Prostate gland (tissue), 2 donors: ENCODE data around the gene SOAT2. TPM values are rescaled to one million over a fixed set of nuclear protein-coding genes. Genes with fewer than 3 reads are reported as not detected.

Experiments used
- DNase-seq: peaks from one replicate; pipeline ENCODE4 v3.0.0-alpha.2; 2019; ENCODE audit warnings: low spot score
- H3K27ac ChIP-seq, 2 donors: fragments of 200-600 bp; sonication (generic); 2 replicates each; pipeline ENCODE4 v1.5.1; 2017 to 2019
- H3K27me3 ChIP-seq: fragments of 200-600 bp; sonication (generic); replicated peaks from 2 replicates; pipeline ENCODE4 v1.5.1; 2019; ENCODE audit not compliant: insufficient read depth
- H3K36me3 ChIP-seq, 2 donors: fragments of 200-600 bp; sonication (generic); 1 replicate in 1 of 2; 2 replicates in 1 of 2; pipeline versions ENCODE4 v1.5.1 to v1.8.1; 2017 to 2019
- H3K4me1 ChIP-seq: fragments of 200-600 bp; sonication (generic); replicated peaks from 2 replicates; pipeline ENCODE4 v1.5.1; 2019
- H3K4me3 ChIP-seq, 2 donors: fragments of 200-600 bp; sonication (generic); 2 replicates each; pipeline ENCODE4 v1.5.1; 2017 to 2019
- H3K9me3 ChIP-seq: fragments of 200-600 bp; sonication (generic); 2 replicates; pipeline ENCODE4 v1.5.1; 2017
- POLR2A ChIP-seq: fragments of 450-650 bp; IDR thresholded peaks from one replicate; pipeline ENCODE4 v1.6.1; 2016; ENCODE audit warnings: antibody characterized with exemption, mild to moderate bottlenecking
- POLR2AphosphoS5 ChIP-seq: sonication (generic); formaldehyde crosslinking; IDR thresholded peaks from one replicate; pipeline ENCODE4 v1.6.1; 2017; ENCODE audit warnings: antibody characterized with exemption
- WGBS: methylation state at CpG from one replicate; pipeline ENCODE4 v1.1.5; 2018; 5-methylcytosine and 5-hydroxymethylcytosine counted together
- intact Hi-C: fragments of 100-400 bp; cut with DNase I; formaldehyde crosslinking; loops from one replicate; pipeline ENCODE4 v1.14.2; 2022
- total RNA-seq, 2 donors: library from RNA; depleted of rRNA; stranded (reverse); fragments of >200 nt; gene quantifications; one replicate each; pipeline ENCODE4 v1.1.0, GENCODE V29; 2016
- TF ChIP-seq, protein P1 (sequence below), 4 experiments: fragments of 200-600 bp in 2 of 4; fragments of 450-650 bp in 2 of 4; sonication (generic) in 2 of 4; IDR thresholded peaks; 1 replicate in 3 of 4; 2 replicates in 1 of 4; pipeline ENCODE4 v1.5.1; 2016 to 2019; ENCODE audit warnings: antibody characterized with exemption in 4 of 4, mild to moderate bottlenecking in 2 of 4, moderate library complexity in 2 of 4

Gene SOAT2
- total RNA-seq, 2 donors from 2014 or later: 0.14 to 0.28 TPM

DNA sequence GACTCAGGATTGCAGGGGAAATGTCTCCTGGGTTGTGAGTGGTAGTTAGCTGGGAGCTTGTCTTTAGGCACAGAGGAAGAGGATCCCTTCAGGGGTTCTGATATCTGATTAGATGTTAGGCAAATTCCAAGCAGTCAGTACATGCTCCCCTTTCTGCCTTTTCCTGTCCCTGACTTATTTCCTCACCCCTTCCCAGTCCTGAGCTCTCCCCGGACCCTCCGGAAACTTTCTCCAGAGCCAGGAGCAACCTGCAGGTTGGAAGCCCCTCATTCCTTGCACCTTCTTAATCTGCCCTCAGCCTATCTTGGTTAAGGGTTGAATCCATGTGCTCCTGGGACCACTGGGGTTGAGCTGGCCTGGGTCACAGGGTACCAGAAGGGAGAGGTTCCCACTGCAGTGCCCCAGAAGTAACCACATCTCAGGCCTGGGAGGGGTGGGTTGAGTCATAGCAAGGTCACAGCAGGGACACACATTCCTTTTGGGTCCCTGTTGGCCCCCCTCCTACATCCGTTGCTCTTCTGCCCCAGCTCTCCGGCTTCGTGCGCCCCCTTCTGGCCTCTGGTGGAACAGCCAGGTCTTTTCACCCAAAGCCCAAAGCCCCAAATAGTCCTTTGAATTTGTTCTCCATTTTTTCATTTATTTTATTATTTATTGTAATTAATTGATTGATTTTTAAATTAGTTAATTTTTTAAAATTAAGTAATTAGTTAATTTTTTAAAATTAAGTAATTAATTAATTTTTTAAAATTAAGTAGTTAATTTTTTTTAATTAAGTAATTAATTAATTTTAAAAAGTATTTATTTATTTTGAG, 4.0 kb upstream of the SOAT2 start:
- Histone ChIP-seq H3K27ac (peak overlapping the region; percentile 71 to 86), H3K9me3 (no peaks in the 10 kb centered on the region), H3K27me3 (no peaks in the 10 kb centered on the region), H3K4me1 (peaks cover 5% of the 10 kb centered on the region), H3K4me3 (peak overlapping the region; percentile 12 to 48), H3K36me3 (no peaks in the 10 kb centered on the region)
- intact Hi-C loops: loop anchor here (1.0 to 5.0 kb wide), 2 partner anchors 34 to 58 kb away; no protein-coding TSS in a partner anchor
- peak; percentile 86 for DNase-seq
- TF ChIP-seq, protein P1, sequence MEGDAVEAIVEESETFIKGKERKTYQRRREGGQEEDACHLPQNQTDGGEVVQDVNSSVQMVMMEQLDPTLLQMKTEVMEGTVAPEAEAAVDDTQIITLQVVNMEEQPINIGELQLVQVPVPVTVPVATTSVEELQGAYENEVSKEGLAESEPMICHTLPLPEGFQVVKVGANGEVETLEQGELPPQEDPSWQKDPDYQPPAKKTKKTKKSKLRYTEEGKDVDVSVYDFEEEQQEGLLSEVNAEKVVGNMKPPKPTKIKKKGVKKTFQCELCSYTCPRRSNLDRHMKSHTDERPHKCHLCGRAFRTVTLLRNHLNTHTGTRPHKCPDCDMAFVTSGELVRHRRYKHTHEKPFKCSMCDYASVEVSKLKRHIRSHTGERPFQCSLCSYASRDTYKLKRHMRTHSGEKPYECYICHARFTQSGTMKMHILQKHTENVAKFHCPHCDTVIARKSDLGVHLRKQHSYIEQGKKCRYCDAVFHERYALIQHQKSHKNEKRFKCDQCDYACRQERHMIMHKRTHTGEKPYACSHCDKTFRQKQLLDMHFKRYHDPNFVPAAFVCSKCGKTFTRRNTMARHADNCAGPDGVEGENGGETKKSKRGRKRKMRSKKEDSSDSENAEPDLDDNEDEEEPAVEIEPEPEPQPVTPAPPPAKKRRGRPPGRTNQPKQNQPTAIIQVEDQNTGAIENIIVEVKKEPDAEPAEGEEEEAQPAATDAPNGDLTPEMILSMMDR (IDR thresholded peaks at IDR 0.05): peak; percentile 91 to 97 (median 95)
- TF ChIP-seq POLR2A (peak; percentile 14), POLR2AphosphoS5 (peak; percentile 84)
- WGBS: 13% methylated on average over 6 of the region's 6 CpGs

DNA sequence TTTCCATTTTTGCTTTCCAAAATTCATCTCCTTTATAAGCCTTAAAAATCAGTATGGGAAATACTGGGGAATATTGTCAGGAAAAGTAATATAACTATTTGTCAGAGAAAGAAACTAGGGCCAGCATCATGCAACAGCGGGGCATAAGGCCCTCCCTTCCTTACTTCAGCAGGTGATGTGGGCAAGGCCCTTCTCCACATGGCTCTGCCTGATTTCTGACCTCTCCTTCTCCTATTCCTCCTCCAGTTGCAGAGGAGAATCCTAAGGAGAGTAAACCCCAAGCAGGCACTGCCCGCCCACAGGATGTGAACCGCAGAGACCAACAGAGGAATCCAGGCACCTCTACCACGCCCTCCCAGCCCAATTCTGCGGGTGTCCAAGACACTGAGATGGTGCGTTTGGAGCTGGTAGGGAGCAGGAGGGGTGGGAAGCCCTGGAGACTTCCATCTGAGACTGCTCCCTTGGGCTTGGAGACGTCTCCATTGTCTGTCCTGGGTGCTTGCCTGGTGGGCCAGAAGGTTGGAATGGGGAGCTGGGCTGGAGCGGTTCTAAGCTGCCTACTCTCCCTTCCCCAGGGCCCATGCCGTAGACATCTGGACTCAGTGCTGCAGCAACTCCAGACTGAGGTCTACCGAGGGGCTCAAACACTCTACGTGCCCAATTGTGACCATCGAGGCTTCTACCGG, 2.7 kb upstream of the SOAT2 start:
- no peak overlapping the region for H3K4me3 ChIP-seq
- no peaks in the 10 kb centered on the region for H3K36me3 ChIP-seq
- no peaks in the 10 kb centered on the region for H3K27me3 ChIP-seq
- intact Hi-C loops: no loop called here
- no peaks in the 10 kb centered on the region for H3K9me3 ChIP-seq
- no peak for DNase-seq
- peaks cover 5% of the 10 kb centered on the region for H3K4me1 ChIP-seq
- WGBS: 88% methylated on average over 13 of the region's 13 CpGs
- H3K27ac ChIP-seq: no peak overlapping the region
- TF ChIP-seq POLR2A (no peak), POLR2AphosphoS5 (no peak)
- TF ChIP-seq, protein P1 (IDR thresholded peaks at IDR 0.05): no peak

DNA sequence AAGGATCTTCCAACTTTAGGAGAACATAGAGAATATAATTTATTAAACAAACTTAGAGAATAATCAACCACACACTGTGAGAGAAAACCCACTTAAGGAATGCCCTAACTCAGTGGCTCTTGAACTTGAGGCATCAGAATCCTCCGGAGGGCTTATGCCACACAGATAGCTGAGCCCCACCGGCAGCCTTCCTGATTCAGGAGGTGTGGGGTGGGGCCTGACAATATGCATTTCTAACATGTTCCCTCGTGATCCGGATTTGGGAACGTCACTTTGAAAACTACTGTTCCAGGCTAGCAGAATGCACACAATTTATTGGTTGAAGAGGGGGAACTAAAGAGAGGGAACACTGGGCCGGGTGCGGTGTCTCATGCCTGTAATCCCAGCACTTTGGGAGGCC, 2.0 kb upstream of the SOAT2 start:
- H3K36me3 ChIP-seq: no peaks in the 10 kb centered on the region
- 80% methylated on average over 7 of the region's 7 CpGs for WGBS
- no peak overlapping the region for H3K27ac ChIP-seq
- no peaks in the 10 kb centered on the region for H3K9me3 ChIP-seq
- intact Hi-C loops: no loop called here
- H3K4me3 ChIP-seq: no peak overlapping the region
- H3K27me3 ChIP-seq: no peaks in the 10 kb centered on the region
- DNase-seq: no peak
- no peak for TF ChIP-seq POLR2AphosphoS5
- TF ChIP-seq, protein P1 (IDR thresholded peaks at IDR 0.05): no peak
- TF ChIP-seq POLR2A: no peak
- peaks cover 5% of the 10 kb centered on the region for H3K4me1 ChIP-seq

- no peak overlapping the region for H3K4me3 ChIP-seq
- H3K27ac ChIP-seq: no peak overlapping the region
- no peaks in the 10 kb centered on the region for H3K36me3 ChIP-seq
- no peaks in the 10 kb centered on the region for H3K9me3 ChIP-seq
- WGBS: 83% methylated on average over 12 of the region's 12 CpGs
- TF ChIP-seq POLR2AphosphoS5 (no peak), POLR2A (no peak)
- TF ChIP-seq, protein P1 (IDR thresholded peaks at IDR 0.05): no peak
- no peaks in the 10 kb centered on the region for H3K27me3 ChIP-seq
- peaks cover 5% of the 10 kb centered on the region for H3K4me1 ChIP-seq
- intact Hi-C loops: no loop called here
- DNase-seq: no peak
Observed at GRCh38 chr12:53101931-53102781, 1.1 kb upstream of the SOAT2 start.
